GM21381 (cell line): Measurements from ENCODE around the gene GGTLC2.
"Not testable (repeated sequence)": the region's sequence is repeated elsewhere in the genome, so short reads cannot be mapped to it uniquely, and the experiment has no call there.

Experiments used
- ATAC-seq: cut with Tn5 transposase; IDR thresholded peaks from one replicate; pipeline ENCODE4 v1.9.1; 2021; ENCODE audit warnings: mild to moderate bottlenecking, moderate library complexity; ENCODE audit not compliant: unreplicated experiment

The GGTLC2 gene

GRCh38 chr22:22644314-22644713 is at the start of gene GGTLC2:
TSS of gene GGTLC2 (plus strand) at chr22:22644614. CDS start at chr22:22646346, 1,732 bp downstream.
- ATAC-seq, result not testable (repeated sequence)

- ATAC-seq, result no peak
Measured at GRCh38 chr22:22595001-22595835, 49.2 kb upstream of the GGTLC2 start.

GRCh38 chr22:22598144-22598543 is 46.3 kb upstream of the GGTLC2 start:
- no peak for ATAC-seq

GRCh38 chr22:22599248-22599647 is 45.2 kb upstream of the GGTLC2 start:
- ATAC-seq, result no peak

- ATAC-seq, result no peak
Measured at GRCh38 chr22:22600531-22601261, 43.7 kb upstream of the GGTLC2 start.

- ATAC-seq, result no peak
Measured at GRCh38 chr22:22603470-22603947, 40.9 kb upstream of the GGTLC2 start.

- no peak for ATAC-seq
Measured at GRCh38 chr22:22604326-22605073, 39.9 kb upstream of the GGTLC2 start.

- ATAC-seq, result no peak
Measured at GRCh38 chr22:22605074-22605404, 39.4 kb upstream of the GGTLC2 start.

- ATAC-seq, result not testable (repeated sequence)
Measured at GRCh38 chr22:22608022-22608421, 36.4 kb upstream of the GGTLC2 start.

GRCh38 chr22:22609291-22609690 is 35.1 kb upstream of the GGTLC2 start:
- no peak for ATAC-seq

- ATAC-seq, result no peak
Measured at GRCh38 chr22:22612516-22612915, 31.9 kb upstream of the GGTLC2 start.

- ATAC-seq, result no peak
Measured at GRCh38 chr22:22614065-22614464, 30.3 kb upstream of the GGTLC2 start.

GRCh38 chr22:22616636-22617035 is 27.8 kb upstream of the GGTLC2 start:
- ATAC-seq, result no peak

- no peak for ATAC-seq
Measured at GRCh38 chr22:22618448-22618847, 26.0 kb upstream of the GGTLC2 start.

GRCh38 chr22:22618923-22619322 is 25.5 kb upstream of the GGTLC2 start:
- ATAC-seq, result no peak

- ATAC-seq, result no peak
Measured at GRCh38 chr22:22619765-22620414, 24.5 kb upstream of the GGTLC2 start.

GRCh38 chr22:22628546-22629495 is 15.6 kb upstream of the GGTLC2 start:
- ATAC-seq, result not testable (repeated sequence)

GRCh38 chr22:22631223-22631652 is 13.2 kb upstream of the GGTLC2 start:
- ATAC-seq, result not testable (repeated sequence)

- ATAC-seq, result not testable (repeated sequence)
Measured at GRCh38 chr22:22632226-22632625, 12.2 kb upstream of the GGTLC2 start.

GRCh38 chr22:22633533-22633932 is 10.9 kb upstream of the GGTLC2 start:
- ATAC-seq, result not testable (repeated sequence)
